ENCODE data around the gene MPL. TPM values are rescaled to one million over a fixed set of nuclear protein-coding genes. Genes with fewer than 3 reads are reported as not detected.

The MPL gene
- total and polyA plus RNA-seq, 2 of the 13 experiments (the other 11 are each of a cell fraction or from before 2014, with no cell fraction given), result not detected

- peak; percentile 28; the same call in 1 of the 2 replicates for TF ChIP-seq ZNF784 (CRISPR knock-in tag; IDR thresholded peaks at IDR 0.05; ENCODE audit: borderline replicate concordance)
- TF ChIP-seq CCAR2 (optimal IDR thresholded peaks at IDR 0.05; ENCODE audit: low read depth, low read length), result no peak
- TF ChIP-seq ZNF326 (CRISPR knock-in tag; IDR thresholded peaks at IDR 0.05; ENCODE audit: borderline replicate concordance), result no peak
- no peak for TF ChIP-seq PAF1 (CRISPR knock-in tag; IDR thresholded peaks at IDR 0.05)
- no peak for TF ChIP-seq ZNF30 (CRISPR knock-in tag; IDR thresholded peaks at IDR 0.05)
- no peak; the same call in 1 of the 2 replicates for TF ChIP-seq STAT6 (CRISPR knock-in tag; IDR thresholded peaks at IDR 0.05; ENCODE audit: borderline replicate concordance)
- no peak for TF ChIP-seq ZFYVE20 (CRISPR knock-in tag; IDR thresholded peaks at IDR 0.05; ENCODE audit: borderline replicate concordance, low read depth)
- TF ChIP-seq GATAD2A (CRISPR knock-in tag; IDR thresholded peaks at IDR 0.05), result no peak; the same call in 1 of the 2 replicates
- no peak for TF ChIP-seq SATB2 (CRISPR knock-in tag; IDR thresholded peaks at IDR 0.05)
- TF ChIP-seq ZBTB25 (CRISPR knock-in tag; IDR thresholded peaks at IDR 0.05), result peak; percentile 84; the same call in 1 of the 2 replicates
- TF ChIP-seq ZNF619 (CRISPR knock-in tag; IDR thresholded peaks at IDR 0.05), result peak; percentile 43; the same call in 1 of the 2 replicates
- peak; percentile 90 for TF ChIP-seq ZNF605 (CRISPR knock-in tag; IDR thresholded peaks at IDR 0.05)
- no peak; the same call in 1 of the 2 replicates for TF ChIP-seq IRX3 (CRISPR knock-in tag; IDR thresholded peaks at IDR 0.05; ENCODE audit: borderline replicate concordance, low read depth)
- no peak for TF ChIP-seq ZNF646 (CRISPR knock-in tag; IDR thresholded peaks at IDR 0.05)
- no peak for TF ChIP-seq ADNP (CRISPR knock-in tag; IDR thresholded peaks at IDR 0.05)
- TF ChIP-seq TEF (CRISPR knock-in tag; IDR thresholded peaks at IDR 0.05), result no peak
Measured at GRCh38 chr1:43389326-43390313, 52.0 kb downstream of the MPL start, which contains the start of the genes MED8 and SZT2 (continued).

Data from HepG2 (cell line).